MM.1S (cell line): ENCODE results near the gene MICALL2.

Experiments
- DNase-seq: peaks from one replicate; pipeline ENCODE4 v3.0.0-alpha.2; 2015
- H2AFZ ChIP-seq: fragments of 300-600 bp; sonication (generic); 2 replicates; pipeline ENCODE4 v1.6.0; 2016; ENCODE audit warnings: antibody characterized with exemption, low read length
- H3F3A ChIP-seq: fragments of 300-600 bp; sonication (generic); 2 replicates; pipeline ENCODE4 v1.6.1; 2016; ENCODE audit warnings: mild to moderate bottlenecking, antibody characterized with exemption, low read length, moderate library complexity, mixed read lengths; ENCODE audit not compliant: insufficient read depth
- H3K27ac ChIP-seq: fragments of 300-600 bp; sonication (generic); 2 replicates; pipeline ENCODE4 v1.5.1; 2016; ENCODE audit warnings: mild to moderate bottlenecking, low read length
- H3K27me3 ChIP-seq: fragments of 300-600 bp; sonication (generic); replicated peaks from 2 replicates; pipeline ENCODE4 v1.6.0; 2016; ENCODE audit warnings: low read length; ENCODE audit not compliant: insufficient read depth
- H3K36me3 ChIP-seq: fragments of 300-600 bp; sonication (generic); replicated peaks from 2 replicates; pipeline ENCODE4 v1.6.1; 2016; ENCODE audit warnings: mild to moderate bottlenecking, low read length, mixed read lengths; ENCODE audit not compliant: insufficient read depth
- H3K4me1 ChIP-seq: fragments of 300-600 bp; sonication (generic); 2 replicates; pipeline ENCODE4 v1.6.1; 2016; ENCODE audit warnings: low read length, mixed read lengths
- H3K4me2 ChIP-seq: fragments of 300-600 bp; sonication (generic); 2 replicates; pipeline ENCODE4 v1.6.0; 2016; ENCODE audit warnings: low read depth, low read length
- H3K4me3 ChIP-seq: fragments of 300-600 bp; sonication (generic); 2 replicates; pipeline ENCODE4 v1.5.1; 2016; ENCODE audit warnings: low read length, mixed read lengths
- H3K79me2 ChIP-seq: fragments of 300-600 bp; sonication (generic); 2 replicates; pipeline ENCODE4 v1.6.1; 2016; ENCODE audit warnings: mixed run types, low read length, mixed read lengths
- H3K9ac ChIP-seq: fragments of 300-600 bp; sonication (generic); 2 replicates; pipeline ENCODE4 v1.6.1; 2016; ENCODE audit warnings: low read length, mixed read lengths
- H3K9me2 ChIP-seq: fragments of 300-600 bp; sonication (generic); replicated peaks from 2 replicates; pipeline ENCODE4 v1.6.1; 2016; ENCODE audit warnings: mild to moderate bottlenecking, low read length, mixed read lengths; ENCODE audit not compliant: insufficient read depth
- H3K9me3 ChIP-seq: fragments of 300-600 bp; sonication (generic); replicated peaks from 2 replicates; pipeline ENCODE4 v1.6.1; 2016; ENCODE audit warnings: mild to moderate bottlenecking, low read length, mixed read lengths; ENCODE audit not compliant: insufficient read depth
- H4K20me1 ChIP-seq: fragments of 300-600 bp; sonication (generic); 2 replicates; pipeline ENCODE4 v1.6.1; 2016; ENCODE audit warnings: mild to moderate bottlenecking, low read length, moderate library complexity, mixed read lengths; ENCODE audit not compliant: insufficient read depth
- EZH2 ChIP-seq: fragments of 300-600 bp; sonication (generic); optimal IDR thresholded peaks from 2 replicates; pipeline ENCODE3; 2017; ENCODE audit warnings: low read depth, mild to moderate bottlenecking, antibody characterized with exemption, low read length, mixed read lengths
- EZH2phosphoT487 ChIP-seq: fragments of 300-600 bp; sonication (generic); IDR thresholded peaks from 2 replicates; pipeline ENCODE4 v1.6.1; 2018; ENCODE audit warnings: antibody characterized with exemption, low read length
- TF ChIP-seq, protein P1 (sequence below): fragments of 300-600 bp; sonication (generic); IDR thresholded peaks from 2 replicates; pipeline ENCODE4 v1.5.1; 2016; ENCODE audit warnings: antibody characterized with exemption, low read length, mixed read lengths

The MICALL2 gene

DNA sequence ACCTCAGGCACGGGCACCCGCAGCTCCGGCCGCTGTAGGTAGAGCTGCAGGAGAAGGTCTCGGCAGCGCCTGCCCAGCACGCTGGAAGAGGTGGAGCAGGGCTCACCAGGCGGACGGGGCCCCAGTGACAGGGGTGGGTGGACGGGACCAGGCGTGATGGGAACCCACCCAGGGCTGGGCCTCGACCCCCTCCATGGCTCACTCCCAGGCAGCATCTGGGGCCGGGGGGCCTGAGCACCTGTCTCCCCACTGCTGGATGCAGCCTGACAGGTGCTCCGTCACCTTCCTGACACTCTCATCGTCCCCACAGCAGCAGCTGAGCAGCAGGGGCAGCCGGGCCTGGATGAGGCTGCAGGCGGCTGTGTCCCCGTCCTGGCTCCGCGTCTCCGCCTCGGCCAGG, 16.7 kb upstream of the MICALL2 start:
- Histone ChIP-seq H3K9ac (no peak overlapping the region), H4K20me1 (no peaks in the 10 kb centered on the region), H3K79me2 (no peaks in the 10 kb centered on the region), H3K9me3 (no peaks in the 10 kb centered on the region), H3K4me3 (no peak overlapping the region), H3K9me2 (no peaks in the 10 kb centered on the region), H3K27ac (no peak overlapping the region), H3K4me1 (peaks cover 6% of the 10 kb centered on the region), H3K4me2 (no peak overlapping the region), H3K27me3 (no peaks in the 10 kb centered on the region), H3F3A (no peaks in the 10 kb centered on the region), H3K36me3 (no peaks in the 10 kb centered on the region), H2AFZ (no peak overlapping the region)
- no peak for DNase-seq
- TF ChIP-seq, protein P1, sequence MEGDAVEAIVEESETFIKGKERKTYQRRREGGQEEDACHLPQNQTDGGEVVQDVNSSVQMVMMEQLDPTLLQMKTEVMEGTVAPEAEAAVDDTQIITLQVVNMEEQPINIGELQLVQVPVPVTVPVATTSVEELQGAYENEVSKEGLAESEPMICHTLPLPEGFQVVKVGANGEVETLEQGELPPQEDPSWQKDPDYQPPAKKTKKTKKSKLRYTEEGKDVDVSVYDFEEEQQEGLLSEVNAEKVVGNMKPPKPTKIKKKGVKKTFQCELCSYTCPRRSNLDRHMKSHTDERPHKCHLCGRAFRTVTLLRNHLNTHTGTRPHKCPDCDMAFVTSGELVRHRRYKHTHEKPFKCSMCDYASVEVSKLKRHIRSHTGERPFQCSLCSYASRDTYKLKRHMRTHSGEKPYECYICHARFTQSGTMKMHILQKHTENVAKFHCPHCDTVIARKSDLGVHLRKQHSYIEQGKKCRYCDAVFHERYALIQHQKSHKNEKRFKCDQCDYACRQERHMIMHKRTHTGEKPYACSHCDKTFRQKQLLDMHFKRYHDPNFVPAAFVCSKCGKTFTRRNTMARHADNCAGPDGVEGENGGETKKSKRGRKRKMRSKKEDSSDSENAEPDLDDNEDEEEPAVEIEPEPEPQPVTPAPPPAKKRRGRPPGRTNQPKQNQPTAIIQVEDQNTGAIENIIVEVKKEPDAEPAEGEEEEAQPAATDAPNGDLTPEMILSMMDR, result no peak
- TF ChIP-seq EZH2phosphoT487, result no peak
- TF ChIP-seq EZH2, result no peak

GRCh38 chr7:1475393-1475792, 16.1 kb upstream of the MICALL2 start:
- H3K4me1 ChIP-seq, result peaks cover 6% of the 10 kb centered on the region
- no peaks in the 10 kb centered on the region for H3K9me3 ChIP-seq
- TF ChIP-seq, protein P1, result no peak
- no peak for TF ChIP-seq EZH2phosphoT487
- TF ChIP-seq EZH2, result no peak
- no peaks in the 10 kb centered on the region for H4K20me1 ChIP-seq
- H3K36me3 ChIP-seq, result no peaks in the 10 kb centered on the region
- no peak overlapping the region for H3K9ac ChIP-seq
- no peaks in the 10 kb centered on the region for H3K9me2 ChIP-seq
- no peak overlapping the region for H3K4me3 ChIP-seq
- no peaks in the 10 kb centered on the region for H3K27me3 ChIP-seq
- no peaks in the 10 kb centered on the region for H3F3A ChIP-seq
- no peak for DNase-seq
- no peak overlapping the region for H3K27ac ChIP-seq
- H2AFZ ChIP-seq, result no peak overlapping the region
- H3K79me2 ChIP-seq, result no peaks in the 10 kb centered on the region
- no peak overlapping the region for H3K4me2 ChIP-seq

DNA sequence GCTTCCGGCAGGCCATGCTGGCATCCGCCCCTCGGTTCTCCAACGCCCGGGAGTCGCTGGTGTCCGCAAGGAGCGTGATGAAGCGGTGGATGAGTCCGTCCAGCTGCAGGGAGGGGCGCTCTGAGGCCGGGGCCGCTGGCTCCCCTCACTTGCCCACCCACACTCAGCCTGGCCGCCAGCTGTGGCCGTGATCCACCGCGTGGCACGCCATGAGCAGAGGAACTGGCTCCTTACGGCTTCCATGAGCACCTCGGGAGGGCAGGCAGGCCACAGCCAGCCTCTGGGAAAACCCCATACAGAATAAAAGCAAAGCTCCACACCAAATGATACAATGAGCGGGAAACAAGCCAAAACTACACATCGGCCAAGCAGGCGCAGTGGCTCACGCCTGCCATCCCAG, 15.5 kb upstream of the MICALL2 start:
- Histone ChIP-seq H3K27ac (no peak overlapping the region), H3K79me2 (no peaks in the 10 kb centered on the region), H2AFZ (no peak overlapping the region), H3K4me2 (no peak overlapping the region), H4K20me1 (no peaks in the 10 kb centered on the region), H3K9me2 (no peaks in the 10 kb centered on the region), H3K9me3 (no peaks in the 10 kb centered on the region), H3K27me3 (no peaks in the 10 kb centered on the region), H3K36me3 (no peaks in the 10 kb centered on the region), H3F3A (no peaks in the 10 kb centered on the region), H3K4me3 (no peak overlapping the region), H3K9ac (no peak overlapping the region), H3K4me1 (peaks cover 6% of the 10 kb centered on the region)
- TF ChIP-seq EZH2 (no peak), EZH2phosphoT487 (no peak)
- TF ChIP-seq, protein P1, result no peak
- DNase-seq, result no peak
